Left ventricle myocardium superior (tissue), 1 donor: Measurements from ENCODE around the gene RNF169. TPM values are rescaled to one million over a fixed set of nuclear protein-coding genes. Genes with fewer than 3 reads are reported as not detected.

ENCODE experiments used
- ATAC-seq: fragments of 200-7000 bp; cut with Tn5 transposase; one replicate; pipeline ENCODE4 v1.9.1; 2020; ENCODE audit warnings: mild to moderate bottlenecking, moderate library complexity
- DNase-seq: peaks from one replicate; pipeline ENCODE4 v3.0.0-alpha.2; 2020
- intact Hi-C: fragments of 100-400 bp; cut with micrococcal nuclease; formaldehyde crosslinking; loops from one replicate; pipeline ENCODE4 v1.11.0; 2022
- microRNA-seq: library from miRNA; unstranded; fragments of <30 nt; microRNA quantifications from one replicate; pipeline ENCODE4 v1.2.0, GENCODE V29; 2020; ENCODE audit warnings: borderline number of aligned reads
- total RNA-seq: library from RNA; stranded (reverse); fragmentation: NEBNext Ultra II Directional; extraction: Animal tissue kit (Norgen Biotek cat#: 25700); gene quantifications from one replicate; pipeline ENCODE4 v1.2.1, GENCODE V29; 2021
- donor health status: DM: no; HTN: yes; CAD: no; lungs with severe emphysema.

RNF169 gene
- total RNA-seq, 1 donor from 2014 or later: 11.7 TPM

- ATAC-seq (no peak), DNase-seq (no peak)
- intact Hi-C loops: no loop called here
These were observed 98.7 kb downstream of the RNF169 start for GRCh38 chr11:74847395-74847794.

- DNase-seq (no peak), ATAC-seq (no peak)
- intact Hi-C loops: no loop called here
These were observed 99.2 kb downstream of the RNF169 start for GRCh38 chr11:74847895-74848294.

- ATAC-seq (no peak), DNase-seq (no peak)
- intact Hi-C loops: no loop called here
These were observed 101.1 kb downstream of the RNF169 start for GRCh38 chr11:74849525-74850391.

GRCh38 chr11:74853223-74853622 is 104.6 kb downstream of the RNF169 start:
- intact Hi-C loops: no loop called here
- DNase-seq (no peak), ATAC-seq (no peak)

- ATAC-seq: no peak
- DNase-seq: no peak
- intact Hi-C loops: no loop called here
These were observed 112.1 kb downstream of the RNF169 start for GRCh38 chr11:74860743-74861142.

GRCh38 chr11:74863410-74863809 is 114.8 kb downstream of the RNF169 start:
- intact Hi-C loops: no loop called here
- DNase-seq (no peak), ATAC-seq (no peak)

GRCh38 chr11:74866557-74866956 is 117.9 kb downstream of the RNF169 start:
- intact Hi-C loops: no loop called here
- ATAC-seq (no peak), DNase-seq (no peak)

- intact Hi-C loops: no loop called here
- ATAC-seq (no peak), DNase-seq (no peak)
These were observed 121.8 kb downstream of the RNF169 start for GRCh38 chr11:74870485-74870884.

- intact Hi-C loops: no loop called here
- DNase-seq: no peak
- ATAC-seq: no peak
These were observed 122.4 kb downstream of the RNF169 start for GRCh38 chr11:74871037-74871436.

- no peak for DNase-seq
- ATAC-seq: no peak
- intact Hi-C loops: no loop called here
These were observed 128.5 kb downstream of the RNF169 start for GRCh38 chr11:74877132-74877531.

Small RNAs within 50 kb of the gene (microRNA-seq; reads per million reads assigned to microRNA genes)
- gene MIR4696: not detected

Other genes with a start within 250 kb of the RNF169 start
- 8.9 TPM for gene POLD3, start 156.3 kb upstream of the RNF169 start, total RNA-seq
- 3.9 TPM for gene CHRDL2, start 17.4 kb upstream of the RNF169 start, total RNA-seq
- gene XRRA1, start 200.2 kb downstream of the RNF169 start, total RNA-seq: 7.3 TPM
- gene SPCS2, start 200.4 kb downstream of the RNF169 start, total RNA-seq: 105 TPM
- gene NEU3, start 240.1 kb downstream of the RNF169 start, total RNA-seq: 4.9 TPM